Suprapubic skin (tissue), 4 donors: Measurements from ENCODE around the gene GSTP1.
"Not testable (repeated sequence)": the region's sequence is repeated elsewhere in the genome, so short reads cannot be mapped to it uniquely, and the experiment has no call there.

Source experiments
- POLR2A ChIP-seq, 2 donors: fragments of 450-650 bp; IDR thresholded peaks; one replicate each; pipeline ENCODE4 v1.6.1; 2017; ENCODE audit warnings: antibody characterized with exemption in 2 of 2, mild to moderate bottlenecking in 2 of 2, moderate library complexity in 2 of 2
- POLR2AphosphoS5 ChIP-seq, 3 donors: sonication (generic); formaldehyde crosslinking; IDR thresholded peaks; one replicate each; pipeline ENCODE4 v1.6.1; 2017; ENCODE audit warnings: antibody characterized with exemption in 3 of 3
- TF ChIP-seq, protein P1 (sequence below), 2 donors: fragments of 200-600 bp in 1 of 2; fragments of 450-650 bp in 1 of 2; sonication (generic) in 1 of 2; IDR thresholded peaks; one replicate each; pipeline ENCODE4 v1.5.1; 2016 to 2019; ENCODE audit warnings: antibody characterized with exemption in 2 of 2, mild to moderate bottlenecking in 1 of 2, moderate library complexity in 1 of 2

DNA sequence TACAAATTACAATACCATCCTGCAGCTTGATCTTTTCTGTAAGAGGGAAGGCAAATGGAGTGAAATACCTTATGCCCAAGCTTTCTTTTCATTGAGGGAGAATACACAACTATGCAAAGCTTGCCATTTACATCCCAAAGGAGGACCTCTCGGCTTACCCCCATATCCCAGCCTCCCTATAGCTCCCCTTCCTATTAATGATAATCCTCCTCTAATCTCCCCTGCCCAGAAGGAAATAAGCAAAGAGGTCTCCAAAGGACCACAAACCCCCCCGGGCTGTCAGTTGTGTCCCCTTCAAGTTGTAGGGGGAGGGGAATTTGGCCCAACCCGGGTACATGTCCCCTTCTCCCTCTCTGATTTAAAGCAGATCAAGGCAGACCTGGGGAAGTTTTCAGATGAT is 38.3 kb downstream of the GSTP1 start:
- TF ChIP-seq, protein P1, sequence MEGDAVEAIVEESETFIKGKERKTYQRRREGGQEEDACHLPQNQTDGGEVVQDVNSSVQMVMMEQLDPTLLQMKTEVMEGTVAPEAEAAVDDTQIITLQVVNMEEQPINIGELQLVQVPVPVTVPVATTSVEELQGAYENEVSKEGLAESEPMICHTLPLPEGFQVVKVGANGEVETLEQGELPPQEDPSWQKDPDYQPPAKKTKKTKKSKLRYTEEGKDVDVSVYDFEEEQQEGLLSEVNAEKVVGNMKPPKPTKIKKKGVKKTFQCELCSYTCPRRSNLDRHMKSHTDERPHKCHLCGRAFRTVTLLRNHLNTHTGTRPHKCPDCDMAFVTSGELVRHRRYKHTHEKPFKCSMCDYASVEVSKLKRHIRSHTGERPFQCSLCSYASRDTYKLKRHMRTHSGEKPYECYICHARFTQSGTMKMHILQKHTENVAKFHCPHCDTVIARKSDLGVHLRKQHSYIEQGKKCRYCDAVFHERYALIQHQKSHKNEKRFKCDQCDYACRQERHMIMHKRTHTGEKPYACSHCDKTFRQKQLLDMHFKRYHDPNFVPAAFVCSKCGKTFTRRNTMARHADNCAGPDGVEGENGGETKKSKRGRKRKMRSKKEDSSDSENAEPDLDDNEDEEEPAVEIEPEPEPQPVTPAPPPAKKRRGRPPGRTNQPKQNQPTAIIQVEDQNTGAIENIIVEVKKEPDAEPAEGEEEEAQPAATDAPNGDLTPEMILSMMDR (IDR thresholded peaks at IDR 0.05) = not testable (repeated sequence)
- not testable (repeated sequence) for TF ChIP-seq POLR2A, POLR2AphosphoS5 (IDR thresholded peaks at IDR 0.05)
